ENCODE results near the gene NELL1. TPM values are rescaled to one million over a fixed set of nuclear protein-coding genes. Genes with fewer than 3 reads are reported as not detected.

NELL1 gene
- total RNA-seq, 1 experiment from 2014 or later: 0.34 TPM

DNA sequence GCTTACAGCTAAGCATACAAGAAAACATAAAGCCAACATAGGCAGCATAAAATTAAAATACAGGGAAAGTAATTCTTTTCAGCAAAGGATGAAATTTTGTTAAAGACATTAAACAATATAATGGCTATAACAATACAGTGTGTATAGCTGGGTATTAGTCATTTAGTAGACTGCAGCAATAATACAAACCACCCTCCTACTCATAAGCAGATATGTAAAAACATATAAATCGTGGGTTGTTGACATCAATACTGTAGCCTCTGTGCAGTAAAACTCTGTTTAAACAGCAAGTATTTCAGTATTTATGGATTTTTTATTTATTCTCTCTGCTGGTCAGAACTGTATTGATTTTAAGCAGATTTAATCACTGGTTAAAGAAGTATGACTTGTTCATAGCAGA lies 884.4 kb downstream of the NELL1 start:
- in situ Hi-C loops (cut with HindIII; ENCODE audit: low sequenced_read_pairs): no loop called here
- no peak for DNase-seq (ENCODE audit: low spot score)

DNA sequence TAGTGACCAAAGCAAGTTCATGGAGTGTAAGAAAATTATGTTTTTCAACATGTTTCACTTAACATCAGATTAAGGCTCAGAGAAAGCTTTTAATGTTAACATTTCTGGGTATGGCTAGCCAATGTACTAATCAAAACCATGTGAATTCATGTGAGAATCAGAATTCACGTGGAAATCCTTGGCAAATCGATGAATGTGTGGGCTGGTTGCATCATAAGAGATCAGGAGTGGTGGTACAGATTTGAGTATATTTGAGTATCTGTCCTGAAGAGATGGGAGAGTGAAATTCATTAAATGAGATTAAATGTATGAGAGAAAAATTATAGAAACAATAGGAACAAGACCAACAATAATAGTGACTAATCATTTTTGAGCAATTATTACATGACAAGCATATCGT lies 884.9 kb downstream of the NELL1 start:
- no peak for DNase-seq (ENCODE audit: low spot score)
- in situ Hi-C loops (cut with HindIII; ENCODE audit: low sequenced_read_pairs): no loop called here

DNA sequence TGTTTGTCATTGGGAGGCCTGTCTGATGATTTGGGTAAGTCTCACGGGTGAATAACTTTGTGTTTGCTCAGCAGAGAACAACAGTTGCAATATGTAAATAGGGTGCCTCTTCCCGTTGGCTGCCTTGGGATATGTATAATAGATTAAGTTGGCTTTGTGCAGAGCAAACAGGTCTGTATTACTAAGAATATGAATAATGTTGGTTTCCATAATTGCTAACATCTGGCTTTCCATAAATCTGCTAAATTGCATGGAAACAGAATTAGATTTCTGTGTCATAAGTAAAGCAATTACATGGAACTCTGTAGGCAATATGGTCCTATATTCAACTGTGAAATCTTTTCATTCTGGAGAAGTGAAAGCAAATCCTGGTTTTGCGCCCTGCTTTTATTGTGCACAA lies 887.5 kb downstream of the NELL1 start:
- in situ Hi-C loops (cut with HindIII; ENCODE audit: low sequenced_read_pairs): no loop called here
- no peak for DNase-seq (ENCODE audit: low spot score)

DNA sequence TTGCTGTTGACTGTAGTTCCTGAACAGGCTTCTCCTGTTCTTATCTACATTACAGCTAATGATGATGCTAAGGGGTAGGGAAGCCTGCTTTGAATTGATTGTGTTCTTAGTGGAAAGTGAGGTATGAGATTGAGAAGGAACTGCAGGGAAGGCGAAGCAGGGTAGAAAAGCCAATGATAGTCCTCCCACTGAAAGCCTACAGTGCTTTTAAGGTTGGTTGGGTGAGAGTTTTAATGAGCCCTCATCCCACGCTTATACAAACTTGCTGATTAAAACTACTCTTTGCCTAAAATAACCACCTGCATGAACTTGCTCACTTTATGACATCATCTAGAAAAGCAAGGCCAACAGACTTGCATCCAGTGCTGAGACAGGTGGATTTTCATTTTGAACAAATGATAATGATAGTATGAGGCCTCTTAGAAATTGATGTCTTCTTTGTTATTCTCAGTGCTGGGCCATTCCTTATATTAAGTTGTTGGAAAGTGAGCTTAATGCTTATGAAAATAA lies 891.1 kb downstream of the NELL1 start:
- DNase-seq (ENCODE audit: low spot score): no peak
- in situ Hi-C loops (cut with HindIII; ENCODE audit: low sequenced_read_pairs): no loop called here

DNA sequence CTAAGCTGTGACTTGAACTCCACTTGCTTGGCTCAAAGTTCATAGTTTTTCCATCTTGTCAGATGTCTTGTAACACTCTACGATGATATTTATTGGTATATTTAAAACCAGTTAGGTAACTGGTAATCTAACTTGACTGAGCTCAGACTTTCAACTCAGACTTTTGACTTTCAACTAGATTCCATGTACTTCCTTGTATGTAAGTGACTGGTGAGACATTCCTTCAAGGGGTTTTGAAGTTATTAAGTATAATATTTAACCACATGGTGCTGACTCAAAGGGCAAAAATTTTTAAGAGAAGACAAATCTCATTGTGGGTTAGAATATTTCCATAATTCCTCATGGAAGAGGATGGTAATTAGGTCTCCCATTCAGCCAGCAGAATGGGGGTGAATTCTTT lies 892.2 kb downstream of the NELL1 start:
- DNase-seq (ENCODE audit: low spot score): no peak
- in situ Hi-C loops (cut with HindIII; ENCODE audit: low sequenced_read_pairs): no loop called here

DNA sequence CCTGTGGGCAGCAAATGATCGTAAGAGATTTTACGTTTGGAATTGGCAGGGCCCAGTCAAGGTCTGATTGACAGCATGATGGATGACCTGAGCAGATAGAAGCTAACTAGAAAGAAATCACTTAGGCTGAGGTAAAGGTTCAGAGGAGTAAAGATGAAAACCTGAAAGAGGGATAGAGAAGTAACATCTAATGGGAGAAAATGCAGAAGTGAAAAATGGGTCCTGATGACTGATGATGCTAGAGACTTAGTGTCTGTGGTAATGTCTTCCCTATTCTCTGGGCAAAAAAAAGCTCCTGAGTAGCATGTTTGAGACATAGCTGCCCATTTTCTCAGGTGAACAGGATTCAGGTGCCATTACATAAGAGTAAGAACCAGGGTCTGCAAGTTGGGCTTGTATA lies 894.7 kb downstream of the NELL1 start:
- no peak for DNase-seq (ENCODE audit: low spot score)
- in situ Hi-C loops (cut with HindIII; ENCODE audit: low sequenced_read_pairs): no loop called here

DNA sequence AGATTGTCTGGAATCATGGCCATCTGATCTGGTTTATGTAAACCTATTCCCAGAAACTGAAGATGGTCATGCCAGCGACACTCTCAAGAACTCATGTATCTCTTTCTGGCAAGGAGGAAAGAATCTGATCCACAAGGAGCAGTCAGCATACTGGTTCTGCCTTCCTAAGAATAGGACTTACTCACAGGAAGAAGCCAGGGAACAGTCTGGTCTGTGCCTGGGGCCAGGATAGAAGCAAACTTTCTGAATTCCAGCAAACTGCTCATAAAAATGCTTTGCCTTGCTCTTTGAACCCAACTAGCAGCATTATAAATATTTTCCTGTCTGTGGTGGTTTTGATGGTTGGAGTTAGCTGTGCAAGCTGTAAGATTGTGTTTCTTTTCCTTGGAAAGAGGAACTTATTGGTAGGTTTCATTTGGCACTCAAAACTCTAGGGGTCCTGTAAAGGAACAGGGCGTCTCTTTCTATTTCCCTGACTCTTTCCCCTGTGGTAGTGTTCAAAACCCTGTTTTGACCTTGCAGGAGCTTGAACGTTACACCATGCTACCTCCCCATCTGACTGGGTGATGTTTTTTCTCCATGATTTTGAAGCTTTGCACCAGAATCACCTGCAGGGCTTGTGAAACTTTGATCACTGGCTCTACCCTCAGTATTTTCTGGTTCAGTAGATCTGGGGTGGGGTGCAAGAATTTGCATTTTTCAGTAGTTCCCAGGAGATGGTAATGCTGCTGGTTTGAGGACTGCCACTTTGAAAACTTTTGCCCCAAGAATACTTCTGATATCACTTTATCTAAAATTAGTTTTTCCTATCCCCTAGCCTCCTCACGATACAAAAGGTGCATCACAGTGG lies 895.7 kb downstream of the NELL1 start:
- in situ Hi-C loops (cut with HindIII; ENCODE audit: low sequenced_read_pairs): no loop called here
- DNase-seq (ENCODE audit: low spot score): no peak

DNA sequence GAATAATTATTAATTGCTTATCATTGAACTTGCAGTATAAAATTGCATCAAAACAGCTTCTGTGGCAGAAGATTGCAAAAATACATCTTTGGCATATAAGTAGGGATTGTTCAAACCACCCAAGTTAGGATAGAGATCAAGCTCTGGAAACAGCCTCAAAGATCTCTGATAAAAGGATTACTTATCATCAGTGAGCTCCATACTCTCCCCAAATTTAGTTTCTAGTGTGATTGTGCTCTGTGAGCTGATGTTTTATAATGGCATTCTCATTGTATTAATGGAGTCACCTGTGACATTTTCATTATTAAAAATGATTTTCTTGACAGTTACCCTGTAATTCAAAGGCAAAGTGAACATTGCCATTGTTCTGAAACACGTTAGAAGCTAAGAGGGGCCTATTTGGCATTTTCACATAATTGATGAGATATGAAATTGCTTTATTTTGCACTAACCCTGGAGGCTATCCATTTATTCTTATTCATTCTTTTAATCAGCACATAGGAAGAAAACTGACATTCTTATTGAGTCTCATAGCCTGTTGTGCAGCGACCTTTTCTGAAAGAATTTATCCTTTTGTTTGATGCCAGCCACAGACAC lies 897.2 kb downstream of the NELL1 start:
- in situ Hi-C loops (cut with HindIII; ENCODE audit: low sequenced_read_pairs): no loop called here
- DNase-seq (ENCODE audit: low spot score): no peak

DNA sequence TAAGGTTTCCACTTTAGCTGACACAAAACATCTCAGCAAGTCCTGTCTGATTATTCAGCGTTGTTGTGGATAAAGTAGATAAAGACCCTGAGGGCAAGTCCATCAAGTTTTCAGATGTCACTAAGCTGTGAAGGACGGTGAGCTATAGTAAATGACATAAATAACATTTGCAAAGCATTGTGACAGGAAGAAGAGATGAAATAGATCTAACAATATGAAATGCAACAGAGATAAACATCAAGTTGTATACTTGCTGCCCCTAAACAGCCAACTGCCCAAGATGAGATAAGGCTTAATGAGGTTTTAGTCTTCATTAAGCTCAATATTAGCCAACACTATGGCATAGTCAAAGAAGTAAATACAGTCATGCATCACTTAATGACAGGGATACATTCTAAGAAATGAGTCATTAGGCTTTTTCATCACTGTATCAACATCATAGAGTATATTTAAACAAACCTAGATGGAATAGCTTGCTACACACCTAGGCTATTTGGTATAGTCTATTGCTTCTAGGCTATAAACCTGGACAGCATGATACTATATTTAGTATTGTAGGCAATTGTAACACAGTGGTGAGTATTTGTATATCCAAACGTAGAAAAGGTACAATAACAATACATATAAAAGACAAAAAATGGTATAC lies 898.4 kb downstream of the NELL1 start:
- DNase-seq (ENCODE audit: low spot score): no peak
- in situ Hi-C loops (cut with HindIII; ENCODE audit: low sequenced_read_pairs): no loop called here

DNA sequence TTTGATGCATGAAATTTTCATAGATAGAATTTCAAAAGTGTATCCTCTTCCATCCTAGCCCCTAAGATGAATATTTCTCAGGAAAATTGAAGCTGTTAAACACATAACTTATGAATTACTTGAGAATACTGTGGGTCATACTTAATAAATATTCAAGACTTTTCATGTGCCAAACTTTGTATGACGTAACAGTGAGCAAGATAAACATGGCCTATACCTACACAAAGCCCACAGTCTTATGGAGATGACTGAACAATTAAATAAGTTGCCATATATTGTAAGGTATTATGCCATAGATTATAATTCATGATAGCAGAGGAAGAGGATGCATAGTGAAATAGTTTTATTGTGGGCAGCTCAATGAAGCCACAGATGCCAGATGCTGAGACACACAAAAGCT lies 902.8 kb downstream of the NELL1 start:
- in situ Hi-C loops (cut with HindIII; ENCODE audit: low sequenced_read_pairs): no loop called here
- DNase-seq (ENCODE audit: low spot score): no peak

DNA sequence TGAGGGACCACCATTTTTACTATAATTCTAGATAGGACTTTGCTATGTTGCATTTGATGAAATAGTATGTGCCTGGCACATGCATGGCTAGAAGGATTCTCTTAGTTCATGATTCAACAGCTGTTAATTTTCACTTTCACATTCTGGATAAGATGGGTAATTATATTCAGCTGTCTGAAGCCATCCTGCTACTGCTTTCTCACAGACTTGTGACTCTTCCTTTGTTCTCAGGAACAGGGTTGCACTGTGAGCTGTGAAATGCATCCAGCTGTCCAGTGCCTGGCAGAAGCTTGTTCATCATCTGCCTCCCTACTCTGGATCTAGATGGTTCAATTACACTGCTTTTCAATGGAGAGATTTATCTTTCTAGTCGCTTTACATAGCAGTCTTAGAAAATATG lies 913.4 kb downstream of the NELL1 start:
- DNase-seq (ENCODE audit: low spot score): no peak
- in situ Hi-C loops (cut with HindIII; ENCODE audit: low sequenced_read_pairs): no loop called here

DNA sequence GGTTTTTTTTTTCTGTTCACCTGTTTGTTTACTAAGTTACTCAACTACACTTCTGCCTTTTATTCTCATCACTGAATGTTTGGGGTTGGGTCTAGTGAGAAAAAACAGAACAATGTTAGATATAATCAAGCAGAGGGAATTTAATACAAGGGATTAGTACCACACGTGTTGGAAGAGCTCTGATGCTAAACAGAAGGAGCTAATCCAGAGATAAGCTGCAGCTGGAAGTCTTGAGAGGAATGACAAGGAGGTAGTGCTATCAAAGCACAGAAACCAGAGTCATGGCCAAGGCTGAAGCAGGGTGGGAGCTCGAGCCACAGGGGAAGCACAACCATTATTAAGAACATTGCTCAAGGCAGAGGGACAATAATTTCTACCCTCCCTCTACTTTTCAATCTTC lies 919.4 kb downstream of the NELL1 start:
- in situ Hi-C loops (cut with HindIII; ENCODE audit: low sequenced_read_pairs): no loop called here
- no peak for DNase-seq (ENCODE audit: low spot score)

DNA sequence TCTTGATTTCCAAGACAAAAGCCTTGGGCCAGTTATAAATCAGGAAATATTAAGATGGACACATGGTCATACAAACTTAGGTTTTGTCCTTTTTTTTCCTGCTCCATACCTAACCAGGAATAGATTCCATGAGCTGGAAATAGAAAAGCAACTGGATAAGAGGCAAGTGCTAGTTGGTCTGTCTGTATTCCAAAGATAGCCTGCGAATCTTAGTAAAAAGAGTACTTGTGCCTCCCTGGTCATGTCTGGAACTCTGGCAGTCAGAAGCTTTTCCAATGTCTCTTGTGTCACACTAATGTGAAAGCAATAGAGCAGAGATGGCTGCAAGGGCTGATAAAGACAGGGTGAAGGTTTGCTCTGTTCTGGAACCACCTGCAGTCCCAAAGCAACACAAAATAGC lies 933.3 kb downstream of the NELL1 start:
- in situ Hi-C loops (cut with HindIII; ENCODE audit: low sequenced_read_pairs): no loop called here

DNA sequence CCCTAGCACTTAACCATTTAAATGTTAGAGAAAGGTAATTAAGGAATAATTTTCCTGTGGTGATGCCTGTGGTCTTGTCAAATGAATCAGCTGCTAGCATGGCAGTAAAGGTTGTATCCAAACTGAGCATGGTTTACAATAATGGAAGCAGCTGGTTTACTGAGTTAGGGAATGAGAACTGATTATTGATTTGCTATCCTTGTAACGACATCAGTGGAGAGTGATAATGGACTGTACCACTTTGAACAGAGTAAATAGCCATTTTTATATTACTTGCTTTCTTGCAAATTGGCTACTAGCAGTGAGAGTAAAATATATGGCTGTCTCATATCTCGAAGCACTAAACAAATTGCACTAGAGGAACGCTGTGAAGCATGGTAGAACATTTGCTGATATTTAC lies 934.5 kb downstream of the NELL1 start:
- no peak for DNase-seq (ENCODE audit: low spot score)
- in situ Hi-C loops (cut with HindIII; ENCODE audit: low sequenced_read_pairs): no loop called here

More for the DNA sequence above, 933.3 kb downstream of the NELL1 start:
- no peak for DNase-seq (ENCODE audit: low spot score)

DNA sequence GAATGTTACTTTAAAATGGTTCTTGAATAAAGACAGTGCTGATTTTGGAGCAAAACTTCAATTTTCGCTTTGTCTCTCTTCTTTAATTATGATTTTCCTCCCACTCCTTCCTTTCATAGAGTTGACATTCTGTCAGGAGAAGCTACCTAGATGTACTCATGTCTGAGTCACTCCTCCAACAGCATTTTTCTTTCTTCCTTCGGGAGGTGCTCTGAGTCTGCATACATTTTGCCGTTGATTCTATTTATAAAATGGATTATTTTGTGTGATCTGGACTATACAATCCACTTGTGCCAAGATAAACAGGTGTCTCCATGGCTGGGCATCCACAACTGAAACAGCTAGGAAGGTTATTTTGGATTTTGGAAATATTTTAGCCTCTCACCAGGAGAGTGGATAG lies 935.2 kb downstream of the NELL1 start:
- in situ Hi-C loops (cut with HindIII; ENCODE audit: low sequenced_read_pairs): no loop called here

DNA sequence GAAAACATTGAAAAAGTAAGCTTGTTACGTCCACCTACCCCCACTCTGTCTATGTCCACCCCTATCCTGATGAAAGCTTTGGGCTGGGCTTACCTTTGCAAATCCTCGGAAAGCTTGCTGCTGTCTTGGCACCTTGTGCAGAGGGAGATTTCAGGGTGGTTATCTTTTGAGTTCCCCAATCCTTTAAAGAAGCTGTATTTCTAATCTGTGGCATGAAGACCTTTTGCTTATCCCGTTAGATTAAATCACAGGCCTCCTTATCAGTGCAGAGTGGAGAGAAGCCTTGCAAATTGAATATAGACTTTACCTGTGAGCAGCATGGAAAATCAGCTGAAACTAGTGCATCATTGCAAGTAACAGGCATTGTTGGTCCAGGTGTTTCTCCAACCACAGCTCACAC lies 942.9 kb downstream of the NELL1 start:
- in situ Hi-C loops (cut with HindIII; ENCODE audit: low sequenced_read_pairs): no loop called here
- DNase-seq (ENCODE audit: low spot score): no peak

More for the DNA sequence above, 935.2 kb downstream of the NELL1 start:
- no peak for DNase-seq (ENCODE audit: low spot score)

DNA sequence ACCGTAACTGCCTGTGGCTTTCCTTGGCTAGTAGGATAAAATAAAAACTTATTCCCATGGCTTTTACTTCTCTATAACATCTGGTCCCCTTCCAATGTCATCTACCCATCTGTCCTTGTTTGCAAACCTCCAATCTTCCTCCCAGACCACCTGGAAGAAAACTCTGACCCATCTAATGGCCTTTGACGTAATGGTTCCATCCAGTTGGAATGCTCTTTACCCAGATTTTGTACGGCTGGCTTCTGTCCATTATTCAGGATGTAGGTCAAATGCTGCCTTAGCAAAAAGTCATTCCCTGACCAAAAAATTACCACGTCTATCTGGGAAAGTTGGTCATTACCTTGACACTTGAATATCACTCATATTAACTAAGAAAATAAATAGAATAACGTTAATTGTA lies 945.6 kb downstream of the NELL1 start:
- DNase-seq (ENCODE audit: low spot score): no peak
- in situ Hi-C loops (cut with HindIII; ENCODE audit: low sequenced_read_pairs): no loop called here

DNA sequence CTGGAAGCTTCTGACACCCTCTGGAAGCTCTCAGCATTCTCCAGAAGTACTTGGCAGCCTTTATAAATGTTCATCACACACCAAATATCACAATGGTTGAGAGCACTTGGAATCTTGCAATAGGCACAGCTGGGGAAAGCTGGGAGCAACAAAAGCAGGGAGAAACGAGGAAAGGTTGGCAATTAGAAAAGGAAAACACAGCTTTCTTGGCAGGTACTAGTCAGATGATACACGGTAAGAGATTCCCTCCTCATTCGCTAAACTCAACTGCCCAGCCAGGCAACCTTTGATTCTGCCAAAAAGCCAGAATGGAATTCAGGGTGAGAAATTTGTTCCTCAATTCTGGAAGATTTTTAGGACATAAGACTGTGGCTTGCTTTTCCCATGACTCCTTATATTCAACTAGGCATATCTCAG lies 946.6 kb downstream of the NELL1 start:
- in situ Hi-C loops (cut with HindIII; ENCODE audit: low sequenced_read_pairs): no loop called here
- DNase-seq (ENCODE audit: low spot score): no peak

DNA sequence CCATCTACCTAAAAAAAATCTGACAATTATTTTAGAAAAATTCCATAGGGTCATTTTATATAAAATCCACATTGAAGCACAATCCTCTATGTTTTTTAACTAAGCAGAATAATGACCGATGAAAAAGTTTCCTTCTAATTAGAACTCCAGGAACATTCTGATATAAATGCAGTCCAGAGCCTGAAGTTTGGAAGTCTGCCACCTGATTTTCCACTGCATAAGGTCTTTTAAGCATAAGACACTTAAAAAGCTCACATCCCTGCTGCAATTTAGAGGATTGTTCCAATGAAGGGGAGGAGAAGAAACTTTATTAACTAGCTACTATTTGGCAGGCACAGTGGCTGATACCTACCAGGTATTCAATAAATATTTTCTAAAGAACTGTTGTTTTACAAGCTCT lies 953.2 kb downstream of the NELL1 start:
- in situ Hi-C loops (cut with HindIII; ENCODE audit: low sequenced_read_pairs): no loop called here
- DNase-seq (ENCODE audit: low spot score): peak; percentile 6

DNA sequence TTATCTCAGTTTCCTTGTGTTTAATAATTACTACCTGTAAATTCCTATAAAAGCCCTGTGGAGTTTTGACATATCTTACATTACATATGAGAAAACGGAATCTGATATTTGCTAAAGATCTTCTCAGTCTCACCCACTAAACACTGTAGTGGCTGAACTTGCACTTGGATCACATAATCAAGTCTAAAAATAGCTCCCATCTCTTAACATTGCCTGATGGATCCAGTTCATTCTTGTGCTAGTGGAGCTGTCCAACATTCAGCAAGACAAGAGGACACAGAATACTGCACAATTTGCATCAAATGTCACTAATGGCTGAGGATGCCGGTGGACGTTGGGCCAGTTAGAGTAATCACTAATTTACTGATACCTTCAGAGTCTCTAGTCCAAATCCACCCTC lies 953.6 kb downstream of the NELL1 start:
- in situ Hi-C loops (cut with HindIII; ENCODE audit: low sequenced_read_pairs): no loop called here
- no peak for DNase-seq (ENCODE audit: low spot score)
